Duodenal mucosa (tissue), 2 donors: ENCODE measurements around the gene SOCS4.

Experiments
- H3K27ac ChIP-seq: one replicate; pipeline ENCODE4 v1.7.0; 2013; ENCODE audit warnings: low read depth, low read length
- H3K27me3 ChIP-seq, 2 donors: one replicate each; pipeline ENCODE4 v1.7.0; 2013; ENCODE audit warnings: low read length in 2 of 2, control low read depth in 1 of 2; ENCODE audit not compliant: insufficient read depth in 2 of 2, control insufficient read depth in 1 of 2
- H3K36me3 ChIP-seq, 2 donors: one replicate each; pipeline ENCODE4 v1.7.0; 2013; ENCODE audit warnings: low read length in 2 of 2, control low read depth in 1 of 2; ENCODE audit not compliant: insufficient read depth in 2 of 2, control insufficient read depth in 1 of 2
- H3K4me1 ChIP-seq, 2 donors: one replicate each; pipeline ENCODE4 v1.7.0; 2013; ENCODE audit warnings: low read length in 2 of 2, control low read depth in 1 of 2; ENCODE audit not compliant: insufficient read depth in 2 of 2, control insufficient read depth in 1 of 2
- H3K4me3 ChIP-seq, 2 donors: one replicate each; pipeline ENCODE4 v1.7.0; 2013; ENCODE audit warnings: low read length in 2 of 2, low read depth in 1 of 2
- H3K9ac ChIP-seq, 2 donors: one replicate each; pipeline ENCODE4 v1.7.0; 2013; ENCODE audit warnings: low read length in 2 of 2, low read depth in 1 of 2
- H3K9me3 ChIP-seq, 2 donors: one replicate each; pipeline ENCODE4 v1.7.0; 2013; ENCODE audit warnings: low read length in 2 of 2, control low read depth in 1 of 2; ENCODE audit not compliant: control insufficient read depth in 1 of 2

The SOCS4 gene

DNA sequence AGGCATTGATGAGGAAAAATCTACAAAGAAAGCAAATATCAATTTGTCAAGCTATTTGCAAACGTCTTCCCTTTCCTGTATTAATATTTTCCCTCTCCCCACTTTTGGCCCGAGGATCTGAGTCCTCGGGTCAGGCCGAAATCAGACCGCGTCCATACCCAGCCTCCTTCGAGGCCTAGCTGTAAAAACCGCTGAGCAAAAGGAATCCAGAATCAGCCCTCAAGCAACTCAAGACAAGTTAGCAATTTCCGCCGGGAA is 24.1 kb downstream of the SOCS4 start:
- Histone ChIP-seq H3K4me1 (peaks cover 23% of the 10 kb centered on the region in 2 donors), H3K9ac (peak overlapping the region; percentile 98 to 100), H3K27me3 (no peaks in the 10 kb centered on the region), H3K36me3 (peaks cover 0 to 9% of the 10 kb centered on the region in 2 donors), H3K4me3 (peak overlapping the region; percentile 75 to 98), H3K9me3 (no peaks in the 10 kb centered on the region), H3K27ac (peak overlapping the region; percentile 86)

DNA sequence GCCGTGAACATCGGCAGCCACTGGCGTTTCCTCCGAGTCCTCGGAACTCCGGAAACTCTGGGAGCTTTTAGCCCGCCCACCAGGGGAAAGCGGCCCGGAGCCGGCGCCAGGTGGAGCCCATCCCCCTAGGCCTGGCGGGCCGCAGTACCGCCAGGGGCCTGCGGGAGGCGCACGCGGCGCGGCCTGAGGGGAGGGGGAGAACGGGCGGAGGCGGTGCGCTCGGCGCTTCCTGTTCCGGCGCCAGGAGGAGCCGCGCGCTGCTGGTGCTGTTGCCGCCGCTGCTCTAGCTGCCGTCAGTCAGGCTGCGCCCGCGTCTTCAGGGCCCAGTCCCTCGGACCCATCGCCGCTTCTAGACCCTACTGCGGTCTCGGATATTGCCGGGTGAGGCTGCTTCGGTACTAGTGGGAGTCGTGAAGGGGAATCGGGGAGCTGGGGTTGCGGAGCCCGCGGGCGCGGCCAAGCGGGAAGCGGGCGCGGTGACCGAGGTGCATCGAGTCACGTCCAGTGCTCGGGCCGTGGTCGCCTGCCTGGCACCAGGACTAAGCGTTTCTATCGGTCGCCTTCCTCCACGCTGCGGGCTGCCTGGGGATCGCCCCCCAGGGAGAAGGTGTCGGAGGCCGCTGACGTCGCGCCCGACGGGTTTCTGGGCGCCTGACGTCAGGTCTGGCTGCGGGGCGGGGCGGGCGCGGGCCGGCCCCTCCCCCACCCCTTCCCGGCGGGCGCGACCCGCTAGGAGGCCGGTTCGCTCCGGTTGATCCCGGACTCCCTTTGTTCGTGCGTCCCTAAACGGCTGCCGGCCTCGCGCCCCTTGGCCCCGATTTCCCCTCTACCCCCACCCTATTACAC is 24.6 kb downstream of the SOCS4 start, which contains the start of gene MAPK1IP1L:
TSS of gene MAPK1IP1L (plus strand) at position 225 of the 846 bp plus-strand sequence. CDS start 10,037 bp downstream, outside the sequence.
- H3K36me3 ChIP-seq: peaks cover 0 to 9% of the 10 kb centered on the region in 2 donors
- peaks cover 23% of the 10 kb centered on the region in 2 donors for H3K4me1 ChIP-seq

DNA sequence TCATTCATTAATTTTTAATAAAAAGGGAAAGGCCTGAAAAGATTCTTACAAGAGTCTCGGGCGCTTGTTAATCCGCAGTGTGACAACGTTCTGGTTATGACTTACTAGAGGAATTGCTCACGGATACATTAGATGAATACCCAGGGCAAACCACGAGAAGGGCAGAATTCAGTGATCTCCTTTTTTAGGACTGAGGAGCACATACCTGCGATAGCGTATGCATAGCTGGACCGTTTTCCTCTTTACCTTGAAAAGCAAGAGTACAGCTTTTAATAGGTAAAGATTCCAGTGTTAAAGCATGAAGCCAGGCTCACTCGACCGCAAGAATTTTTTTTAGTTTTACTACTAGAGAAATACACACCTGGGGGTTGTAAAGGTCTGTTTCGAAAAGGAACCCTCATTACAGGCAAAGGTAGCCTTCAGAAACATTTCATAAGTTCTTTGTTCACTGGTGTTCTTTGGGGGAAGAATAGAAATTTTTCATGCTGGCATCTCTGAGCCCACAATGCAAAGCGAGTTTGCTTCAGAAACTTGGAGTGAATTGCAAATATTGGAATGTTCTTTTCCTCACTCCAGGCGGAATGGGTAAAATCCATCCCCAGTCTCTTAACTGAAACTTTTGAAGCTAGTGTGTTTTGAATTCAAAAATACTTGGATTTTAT is 25.4 kb downstream of the SOCS4 start:
- Histone ChIP-seq H3K4me1 (peaks cover 23% of the 10 kb centered on the region in 2 donors), H3K27me3 (no peaks in the 10 kb centered on the region), H3K4me3 (peak overlapping the region; percentile 75 to 98), H3K9ac (peak overlapping the region; percentile 93 to 98), H3K27ac (peak overlapping the region; percentile 100), H3K36me3 (peaks cover 0 to 9% of the 10 kb centered on the region in 2 donors), H3K9me3 (no peaks in the 10 kb centered on the region)

More for the DNA sequence above, 24.6 kb downstream of the SOCS4 start, which contains the start of gene MAPK1IP1L:
- Histone ChIP-seq H3K27me3 (no peaks in the 10 kb centered on the region), H3K9ac (peak within 1 kb of the TSS; percentile 98 to 100), H3K27ac (peak within 1 kb of the TSS; percentile 100), H3K9me3 (no peaks in the 10 kb centered on the region), H3K4me3 (peak within 1 kb of the TSS; percentile 75 to 98)

DNA sequence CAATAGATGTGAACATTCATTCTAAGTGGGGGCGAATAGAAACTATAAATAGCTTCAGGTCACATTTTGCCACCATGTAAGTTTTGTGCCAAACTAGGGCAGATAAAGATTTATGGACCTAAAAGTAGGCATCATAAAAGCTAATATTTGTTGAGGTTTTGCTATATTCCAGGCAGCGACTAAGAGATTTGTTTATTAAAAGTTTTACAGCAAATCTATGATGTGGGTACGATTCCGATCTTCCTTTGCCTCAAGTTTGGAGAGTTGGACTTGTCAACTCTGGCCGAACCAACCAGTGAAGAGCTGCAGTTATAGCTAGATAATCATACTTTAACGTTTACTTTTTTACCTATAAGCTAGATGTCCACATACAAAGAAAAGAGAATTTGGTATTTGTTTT is 26.0 kb downstream of the SOCS4 start:
- Histone ChIP-seq H3K36me3 (peaks cover 0 to 14% of the 10 kb centered on the region in 2 donors), H3K9ac (peak overlapping the region; percentile 10 to 98), H3K27me3 (no peaks in the 10 kb centered on the region), H3K27ac (no peak overlapping the region), H3K4me3 (peak overlapping the region; percentile 75 to 98), H3K9me3 (no peaks in the 10 kb centered on the region), H3K4me1 (peaks cover 23% of the 10 kb centered on the region in 2 donors)

DNA sequence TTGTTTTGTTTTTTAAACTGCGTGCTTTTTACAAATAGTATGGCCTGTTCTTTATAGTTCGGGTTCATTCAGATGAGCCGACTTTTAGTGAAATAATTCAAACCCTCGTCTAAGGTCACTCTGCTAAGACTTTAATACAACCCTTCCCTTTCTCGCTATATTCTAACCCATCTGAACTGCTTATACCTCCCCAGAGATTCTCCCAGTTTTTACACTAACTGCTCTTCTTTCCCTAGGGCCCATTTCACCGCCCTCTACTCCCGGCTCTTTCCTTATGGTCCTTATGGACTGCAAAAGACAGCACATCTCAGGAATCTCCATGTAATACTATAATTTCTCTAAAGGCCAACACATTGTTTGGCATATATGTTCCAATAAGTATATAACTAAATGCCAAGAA is 26.5 kb downstream of the SOCS4 start:
- H3K27me3 ChIP-seq: no peaks in the 10 kb centered on the region
- peak overlapping the region in 1 of 2 donors; percentile 98 for H3K4me3 ChIP-seq
- no peak overlapping the region for H3K27ac ChIP-seq

DNA sequence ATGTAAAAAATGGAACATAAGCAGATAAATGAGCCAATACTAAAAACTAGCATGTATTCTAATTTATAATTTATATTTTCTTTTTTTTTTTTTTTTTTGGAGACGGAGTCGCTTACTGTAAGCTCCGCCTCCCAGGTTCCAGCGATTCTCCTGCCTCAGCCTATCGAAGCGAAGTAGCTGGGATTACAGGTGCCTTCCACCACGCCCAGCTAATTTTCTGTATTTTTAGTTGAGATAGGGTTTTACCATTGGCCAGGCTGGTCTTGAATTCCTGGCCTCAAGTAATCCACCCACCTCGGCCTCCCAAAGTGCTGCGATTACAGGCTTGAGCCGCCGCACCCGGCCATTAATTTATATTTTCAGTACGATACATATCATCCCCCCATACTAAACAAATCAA is 27.1 kb downstream of the SOCS4 start:
- H3K36me3 ChIP-seq: peaks cover 0 to 16% of the 10 kb centered on the region in 2 donors
- no peak overlapping the region for H3K4me3 ChIP-seq
- peaks cover 23% of the 10 kb centered on the region in 2 donors for H3K4me1 ChIP-seq
- no peaks in the 10 kb centered on the region for H3K9me3 ChIP-seq
- no peak overlapping the region for H3K9ac ChIP-seq
- no peak overlapping the region for H3K27ac ChIP-seq
- H3K27me3 ChIP-seq: no peaks in the 10 kb centered on the region

More for the DNA sequence above, 26.5 kb downstream of the SOCS4 start:
- H3K9me3 ChIP-seq: no peaks in the 10 kb centered on the region
- peaks cover 23% of the 10 kb centered on the region in 2 donors for H3K4me1 ChIP-seq
- H3K36me3 ChIP-seq: peaks cover 0 to 16% of the 10 kb centered on the region in 2 donors
- peak overlapping the region in 1 of 2 donors; percentile 10 for H3K9ac ChIP-seq

DNA sequence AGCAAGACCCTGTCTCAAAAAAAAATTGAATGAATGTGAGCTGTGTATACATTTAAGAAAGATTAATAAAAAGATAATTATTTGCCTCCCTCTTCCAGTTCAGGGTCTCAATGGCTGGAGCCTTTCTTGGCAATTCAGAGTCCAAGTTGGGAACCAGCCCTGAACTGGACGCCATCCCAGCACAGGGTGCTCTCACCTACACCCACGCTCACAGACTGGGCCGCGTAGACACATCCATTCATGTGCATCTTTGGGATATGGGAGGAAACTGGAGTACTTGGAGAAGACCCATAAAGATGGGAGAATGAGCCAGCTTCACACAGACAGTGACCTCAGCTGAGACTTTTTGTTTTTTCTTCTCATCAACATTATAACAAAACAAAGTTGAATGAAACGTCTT is 30.9 kb downstream of the SOCS4 start:
- peaks cover 9 to 28% of the 10 kb centered on the region in 2 donors for H3K36me3 ChIP-seq
- no peak overlapping the region for H3K27ac ChIP-seq

DNA sequence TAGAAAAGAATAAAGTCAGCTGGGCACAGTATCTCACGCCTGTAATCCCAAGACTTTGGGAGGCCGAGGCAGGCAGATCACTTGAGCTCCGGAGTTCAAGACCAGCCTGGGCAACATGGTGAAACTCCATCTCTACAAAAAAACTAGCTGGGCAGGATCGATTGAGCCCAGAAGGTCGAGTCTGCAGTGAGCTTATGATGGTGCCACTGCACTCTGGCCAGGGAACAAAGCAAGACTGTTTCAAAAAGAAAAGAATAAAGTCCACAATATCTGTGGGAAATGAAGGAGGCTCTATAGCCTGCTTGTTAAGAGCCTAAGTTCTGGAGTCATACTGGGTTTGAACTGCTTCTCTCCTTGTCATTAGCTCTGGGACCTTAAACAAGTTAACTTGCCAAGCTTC is 32.3 kb downstream of the SOCS4 start:
- Histone ChIP-seq H3K36me3 (peaks cover 13 to 30% of the 10 kb centered on the region in 2 donors), H3K4me1 (peaks cover 0 to 9% of the 10 kb centered on the region in 2 donors), H3K9ac (no peak overlapping the region), H3K27ac (no peak overlapping the region), H3K27me3 (no peaks in the 10 kb centered on the region), H3K4me3 (no peak overlapping the region), H3K9me3 (no peaks in the 10 kb centered on the region)

More for the DNA sequence above, 30.9 kb downstream of the SOCS4 start:
- H3K9ac ChIP-seq: no peak overlapping the region
- no peaks in the 10 kb centered on the region for H3K9me3 ChIP-seq
- no peaks in the 10 kb centered on the region for H3K27me3 ChIP-seq
- H3K4me1 ChIP-seq: peaks cover 10 to 19% of the 10 kb centered on the region in 2 donors
- no peak overlapping the region for H3K4me3 ChIP-seq

DNA sequence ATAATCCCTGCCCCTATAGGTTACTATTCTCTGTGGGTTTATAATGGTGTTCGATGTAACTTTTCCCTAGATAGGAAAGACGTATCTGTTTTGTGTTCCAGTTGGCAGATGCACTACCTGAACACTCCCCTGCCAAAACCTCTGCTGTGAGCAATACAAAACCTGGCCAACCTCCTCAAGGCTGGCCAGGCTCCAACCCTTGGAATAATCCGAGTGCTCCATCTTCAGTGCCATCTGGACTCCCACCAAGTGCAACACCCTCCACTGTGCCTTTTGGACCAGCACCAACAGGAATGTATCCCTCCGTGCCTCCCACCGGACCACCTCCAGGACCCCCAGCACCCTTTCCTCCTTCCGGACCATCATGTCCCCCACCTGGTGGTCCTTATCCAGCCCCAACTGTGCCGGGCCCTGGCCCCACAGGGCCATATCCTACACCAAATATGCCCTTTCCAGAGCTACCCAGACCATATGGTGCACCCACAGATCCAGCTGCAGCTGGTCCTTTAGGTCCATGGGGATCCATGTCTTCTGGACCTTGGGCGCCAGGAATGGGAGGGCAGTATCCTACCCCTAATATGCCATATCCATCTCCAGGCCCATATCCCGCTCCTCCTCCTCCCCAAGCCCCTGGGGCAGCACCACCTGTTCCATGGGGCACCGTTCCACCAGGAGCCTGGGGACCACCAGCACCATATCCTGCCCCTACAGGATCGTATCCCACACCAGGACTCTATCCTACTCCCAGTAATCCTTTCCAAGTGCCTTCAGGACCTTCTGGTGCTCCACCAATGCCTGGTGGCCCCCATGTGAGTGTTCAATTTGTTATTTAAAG is 35.7 kb downstream of the SOCS4 start:
- no peaks in the 10 kb centered on the region for H3K27me3 ChIP-seq
- peaks cover 0 to 5% of the 10 kb centered on the region in 2 donors for H3K4me1 ChIP-seq
- peaks cover 19 to 39% of the 10 kb centered on the region in 2 donors for H3K36me3 ChIP-seq
- H3K4me3 ChIP-seq: no peak overlapping the region
- no peaks in the 10 kb centered on the region for H3K9me3 ChIP-seq
- no peak overlapping the region for H3K27ac ChIP-seq
- no peak overlapping the region for H3K9ac ChIP-seq
